Suprapubic skin (tissue), 4 donors: Measurements from ENCODE around the gene C1QTNF8. TPM values are rescaled to one million over a fixed set of nuclear protein-coding genes. Genes with fewer than 3 reads are reported as not detected.

Experiments
- DNase-seq, 2 donors: peaks; one replicate each; pipeline ENCODE4 v3.0.0-alpha.2; 2019; ENCODE audit warnings: low spot score in 2 of 2
- H3K27ac ChIP-seq: fragments of 200-600 bp; sonication (generic); one replicate; pipeline ENCODE4 v1.5.1; 2019
- H3K27me3 ChIP-seq: fragments of 200-600 bp; sonication (generic); one replicate; pipeline ENCODE4 v1.5.1; 2019
- H3K36me3 ChIP-seq: fragments of 200-600 bp; sonication (generic); one replicate; pipeline ENCODE4 v1.5.1; 2019
- H3K4me1 ChIP-seq: fragments of 200-600 bp; sonication (generic); one replicate; pipeline ENCODE4 v1.5.1; 2019
- H3K4me3 ChIP-seq: fragments of 200-600 bp; sonication (generic); one replicate; pipeline ENCODE4 v1.5.1; 2019; ENCODE audit warnings: mild to moderate bottlenecking
- H3K9me3 ChIP-seq: fragments of 200-600 bp; sonication (generic); one replicate; pipeline ENCODE4 v1.5.1; 2019
- CTCF ChIP-seq, 2 donors: fragments of 200-600 bp in 1 of 2; fragments of 450-650 bp in 1 of 2; sonication (generic) in 1 of 2; IDR thresholded peaks; one replicate each; pipeline ENCODE4 v1.5.1; 2016 to 2019; ENCODE audit warnings: antibody characterized with exemption in 2 of 2, mild to moderate bottlenecking in 1 of 2, moderate library complexity in 1 of 2
- EP300 ChIP-seq: sonication (generic); formaldehyde crosslinking; IDR thresholded peaks from one replicate; pipeline ENCODE4 v1.6.1; 2017; ENCODE audit warnings: antibody characterized with exemption
- POLR2A ChIP-seq, 2 donors: fragments of 450-650 bp; IDR thresholded peaks; one replicate each; pipeline ENCODE4 v1.6.1; 2017; ENCODE audit warnings: antibody characterized with exemption in 2 of 2, mild to moderate bottlenecking in 2 of 2, moderate library complexity in 2 of 2
- POLR2AphosphoS5 ChIP-seq, 3 donors: sonication (generic); formaldehyde crosslinking; IDR thresholded peaks; one replicate each; pipeline ENCODE4 v1.6.1; 2017; ENCODE audit warnings: antibody characterized with exemption in 3 of 3
- WGBS: methylation state at CpG from one replicate; pipeline ENCODE4 v1.1.5; 2018; 5-methylcytosine and 5-hydroxymethylcytosine counted together
- total RNA-seq, 4 donors: library from RNA; depleted of rRNA; stranded (reverse); fragments of >200 nt; gene quantifications; one replicate each; pipeline ENCODE4 v1.1.0, GENCODE V29; 2016

Gene C1QTNF8
- total RNA-seq, 4 donors from 2014 or later, result not detected

GRCh38 chr16:1130382-1130781, 34.3 kb upstream of the C1QTNF8 start:
- 100% methylated on average over 1 of the region's 8 CpGs for WGBS
- no peaks in the 10 kb centered on the region for H3K9me3 ChIP-seq
- no peaks in the 10 kb centered on the region for H3K4me1 ChIP-seq
- DNase-seq, result no peak
- H3K36me3 ChIP-seq, result no peaks in the 10 kb centered on the region
- no peak overlapping the region for H3K27ac ChIP-seq
- TF ChIP-seq POLR2A (IDR thresholded peaks at IDR 0.05) (no peak), POLR2AphosphoS5 (IDR thresholded peaks at IDR 0.05) (no peak), CTCF (IDR thresholded peaks at IDR 0.05) (no peak), EP300 (no peak)
- H3K27me3 ChIP-seq, result peaks cover 73% of the 10 kb centered on the region
- H3K4me3 ChIP-seq, result no peak overlapping the region

GRCh38 chr16:1129106-1129960, 33.3 kb upstream of the C1QTNF8 start:
- no peaks in the 10 kb centered on the region for H3K9me3 ChIP-seq
- no peak overlapping the region for H3K27ac ChIP-seq
- peaks cover 74% of the 10 kb centered on the region for H3K27me3 ChIP-seq
- 75% methylated on average over 5 of the region's 48 CpGs for WGBS
- no peaks in the 10 kb centered on the region for H3K4me1 ChIP-seq
- H3K36me3 ChIP-seq, result no peaks in the 10 kb centered on the region
- DNase-seq, result no peak
- no peak overlapping the region for H3K4me3 ChIP-seq
- TF ChIP-seq POLR2A (IDR thresholded peaks at IDR 0.05) (no peak), POLR2AphosphoS5 (IDR thresholded peaks at IDR 0.05) (no peak), CTCF (IDR thresholded peaks at IDR 0.05) (no peak), EP300 (no peak)

GRCh38 chr16:1127971-1128715, 32.1 kb upstream of the C1QTNF8 start:
- H3K27me3 ChIP-seq, result peaks cover 74% of the 10 kb centered on the region
- no peaks in the 10 kb centered on the region for H3K9me3 ChIP-seq
- H3K27ac ChIP-seq, result no peak overlapping the region
- no peaks in the 10 kb centered on the region for H3K4me1 ChIP-seq
- H3K4me3 ChIP-seq, result no peak overlapping the region
- 84% methylated on average over 10 of the region's 31 CpGs for WGBS
- no peaks in the 10 kb centered on the region for H3K36me3 ChIP-seq
- TF ChIP-seq EP300 (no peak), POLR2AphosphoS5 (IDR thresholded peaks at IDR 0.05) (no peak), POLR2A (IDR thresholded peaks at IDR 0.05) (no peak), CTCF (IDR thresholded peaks at IDR 0.05) (no peak)
- no peak for DNase-seq

GRCh38 chr16:1127101-1127500, 31.1 kb upstream of the C1QTNF8 start:
- no peaks in the 10 kb centered on the region for H3K4me1 ChIP-seq
- TF ChIP-seq POLR2A (IDR thresholded peaks at IDR 0.05) (no peak), CTCF (IDR thresholded peaks at IDR 0.05) (no peak), POLR2AphosphoS5 (IDR thresholded peaks at IDR 0.05) (no peak), EP300 (no peak)
- no peak overlapping the region for H3K27ac ChIP-seq
- no peak overlapping the region for H3K4me3 ChIP-seq
- peaks cover 69% of the 10 kb centered on the region for H3K27me3 ChIP-seq
- no peaks in the 10 kb centered on the region for H3K36me3 ChIP-seq
- H3K9me3 ChIP-seq, result no peaks in the 10 kb centered on the region
- DNase-seq, result no peak
- WGBS, result 68% methylated on average over 11 of the region's 16 CpGs

GRCh38 chr16:1126586-1126985, 30.5 kb upstream of the C1QTNF8 start:
- TF ChIP-seq EP300, result no peak
- TF ChIP-seq CTCF (IDR thresholded peaks at IDR 0.05), result no peak
- TF ChIP-seq POLR2A (IDR thresholded peaks at IDR 0.05), result no peak
- no peak for TF ChIP-seq POLR2AphosphoS5 (IDR thresholded peaks at IDR 0.05)
- no peaks in the 10 kb centered on the region for H3K4me1 ChIP-seq
- peaks cover 67% of the 10 kb centered on the region for H3K27me3 ChIP-seq
- WGBS, result 29% methylated on average over 8 of the region's 10 CpGs
- no peak overlapping the region for H3K27ac ChIP-seq
- H3K9me3 ChIP-seq, result no peaks in the 10 kb centered on the region
- DNase-seq, result no peak
- H3K4me3 ChIP-seq, result no peak overlapping the region
- H3K36me3 ChIP-seq, result no peaks in the 10 kb centered on the region
